AML-193 (cell line): ENCODE results near the gene SVIL.
"Not testable (repeated sequence)": the region's sequence is repeated elsewhere in the genome, so short reads cannot be mapped to it uniquely, and the experiment has no call there.

ENCODE experiments used
- DNase-seq, 2 experiments: peaks; one replicate each; lab custom pipeline; 2025; lab: John Stamatoyannopoulos, UW

Gene SVIL

GRCh38 chr10:29455095-29455494, 179.7 kb downstream of the SVIL start:
- DNase-seq, result no peak

DNA sequence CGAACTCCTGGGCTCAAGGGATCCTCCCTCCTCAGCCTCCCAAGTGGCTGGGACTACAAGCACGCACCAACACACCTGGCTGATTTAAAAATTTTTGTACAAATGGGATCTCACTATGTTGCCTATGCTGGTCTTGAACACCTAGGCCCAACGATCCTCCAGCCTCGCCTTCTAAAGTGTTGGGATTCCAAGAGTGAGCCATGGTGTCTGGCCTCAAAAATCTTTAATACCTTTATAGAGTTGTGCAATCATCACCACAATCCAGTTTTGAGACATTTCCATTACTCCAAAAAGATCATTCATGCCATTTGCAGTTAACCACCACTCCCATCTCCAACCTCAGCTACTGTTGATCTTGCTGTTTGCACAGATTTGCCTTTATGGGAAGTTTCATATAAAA, 180.5 kb downstream of the SVIL start:
- DNase-seq, result no peak

DNA sequence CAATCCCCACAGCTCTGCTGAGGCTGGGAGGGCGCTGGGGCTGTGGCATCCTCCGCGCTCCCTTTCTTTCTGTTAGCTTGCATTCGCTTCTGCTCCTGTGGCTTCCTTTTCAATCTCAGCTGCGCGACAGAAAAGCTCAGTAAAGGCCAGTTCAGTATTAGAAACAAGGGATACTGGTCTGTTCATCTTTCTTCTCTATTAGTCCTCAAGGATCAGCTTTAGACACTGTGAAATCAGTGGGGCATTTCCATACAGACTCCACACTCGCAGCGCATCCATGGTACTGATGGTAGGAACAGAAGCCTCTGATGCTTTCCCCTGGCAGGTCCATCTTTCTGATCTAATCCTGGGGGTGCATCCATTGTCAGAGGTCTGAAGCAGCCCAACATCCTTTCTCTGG, 182.2 kb downstream of the SVIL start:
- no peak for DNase-seq

DNA sequence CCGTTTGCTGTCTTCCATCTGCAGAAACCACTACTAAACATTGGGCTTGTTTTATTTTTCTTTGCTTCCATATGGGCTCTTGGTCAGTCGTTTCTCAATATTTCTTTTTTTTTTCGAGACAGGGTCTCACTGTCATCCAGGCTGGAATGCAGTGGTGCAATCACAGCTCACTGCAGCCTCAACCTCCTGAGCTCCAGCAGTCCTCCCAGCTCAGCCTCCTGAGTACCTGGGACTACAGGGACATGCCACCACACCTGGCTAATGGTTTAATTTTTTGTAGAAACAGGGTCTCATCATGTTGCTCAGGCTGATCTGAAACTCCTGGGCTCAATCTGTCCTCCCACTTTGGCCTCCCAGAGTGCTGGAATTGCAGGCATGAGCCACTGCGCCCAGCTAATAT, 182.8 kb downstream of the SVIL start:
- no peak for DNase-seq

DNA sequence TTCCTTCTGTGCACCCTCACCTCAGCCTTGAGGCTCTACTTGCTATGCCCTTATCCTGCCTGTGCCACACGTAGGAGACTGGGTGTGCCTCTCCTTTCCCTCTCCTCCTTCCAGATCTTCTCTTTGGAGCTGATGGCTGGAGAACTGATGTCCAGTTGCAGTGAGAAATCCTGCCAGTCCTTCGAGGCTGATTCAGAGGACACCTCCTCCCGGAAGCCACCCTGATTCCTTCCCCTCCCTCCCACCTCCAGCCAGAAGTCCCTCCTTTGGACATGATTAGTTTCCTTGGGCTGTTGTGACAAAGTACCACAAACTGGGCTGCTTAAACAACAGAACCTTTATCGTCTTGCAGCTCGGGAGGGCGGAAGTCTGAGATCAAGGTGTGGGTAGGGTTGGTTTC, 184.4 kb downstream of the SVIL start:
- no peak for DNase-seq

GRCh38 chr10:29448756-29449592, 185.8 kb downstream of the SVIL start:
- DNase-seq, result peak; percentile 27 to 36

DNA sequence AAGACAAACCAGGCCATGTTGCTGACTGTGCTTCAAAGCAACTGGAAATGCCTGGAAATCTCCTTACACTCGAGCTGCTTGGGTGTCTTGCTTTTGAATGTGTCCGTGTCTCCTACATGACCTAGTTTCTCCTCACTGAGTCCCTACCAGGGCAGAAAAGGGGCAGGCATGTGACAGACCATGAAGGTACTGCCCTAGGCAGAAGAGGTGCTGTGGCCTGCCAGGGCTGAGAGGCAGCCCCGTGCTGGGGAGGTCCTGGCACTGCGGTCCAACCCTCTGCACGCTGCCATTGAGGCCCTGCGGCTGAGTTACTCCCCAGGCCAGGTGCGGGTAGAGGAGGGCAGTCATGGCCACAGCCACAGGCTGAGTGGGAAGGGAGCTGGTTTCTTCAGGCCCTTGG, 186.6 kb downstream of the SVIL start:
- DNase-seq, result no peak

DNA sequence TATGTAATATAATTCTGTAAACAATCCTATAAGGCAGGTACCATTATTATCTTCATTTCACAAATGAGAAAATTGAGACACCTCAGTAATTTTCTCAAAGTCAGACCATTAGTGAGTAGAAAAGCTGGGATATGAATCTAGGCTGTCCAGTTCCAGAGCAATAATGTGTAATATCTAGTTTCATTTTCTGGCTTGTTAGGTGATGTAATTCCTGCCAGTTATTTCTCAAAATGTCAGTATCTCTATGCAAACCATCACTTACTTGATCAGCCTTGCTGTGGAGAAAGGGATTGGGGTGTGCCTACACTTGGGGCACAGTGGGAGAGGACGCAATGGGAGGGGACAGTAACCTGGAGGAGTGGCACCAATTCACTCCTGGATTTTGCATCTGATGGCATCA, 188.4 kb downstream of the SVIL start:
- peak; percentile 7 to 10 for DNase-seq

GRCh38 chr10:29443745-29444523, 190.8 kb downstream of the SVIL start:
- no peak for DNase-seq

GRCh38 chr10:29440981-29441380, 193.8 kb downstream of the SVIL start:
- DNase-seq, result no peak

GRCh38 chr10:29439005-29439404, 195.8 kb downstream of the SVIL start:
- DNase-seq, result not testable (repeated sequence)

DNA sequence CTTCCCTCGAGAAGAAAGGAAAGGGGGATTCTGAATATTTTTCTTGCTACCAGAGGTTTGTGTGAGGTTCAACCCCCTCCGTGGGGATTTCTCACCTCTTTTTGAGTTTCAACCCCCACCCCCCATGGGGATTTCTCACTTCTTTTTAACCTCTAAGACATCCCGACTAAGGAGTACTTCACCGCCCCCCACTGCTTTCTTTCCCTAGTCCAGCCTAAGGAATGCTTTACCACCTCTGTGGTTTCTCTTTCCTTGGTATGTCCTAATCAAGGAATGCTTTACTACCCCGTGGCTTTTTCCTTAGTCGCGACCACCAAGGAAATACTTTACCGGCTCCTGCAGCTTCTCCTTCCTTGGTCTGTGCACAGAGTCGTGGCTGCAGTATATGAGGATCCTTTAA, 196.5 kb downstream of the SVIL start:
- DNase-seq, result no peak

- no peak for DNase-seq
Measured at GRCh38 chr10:29437871-29438270, 196.9 kb downstream of the SVIL start.

DNA sequence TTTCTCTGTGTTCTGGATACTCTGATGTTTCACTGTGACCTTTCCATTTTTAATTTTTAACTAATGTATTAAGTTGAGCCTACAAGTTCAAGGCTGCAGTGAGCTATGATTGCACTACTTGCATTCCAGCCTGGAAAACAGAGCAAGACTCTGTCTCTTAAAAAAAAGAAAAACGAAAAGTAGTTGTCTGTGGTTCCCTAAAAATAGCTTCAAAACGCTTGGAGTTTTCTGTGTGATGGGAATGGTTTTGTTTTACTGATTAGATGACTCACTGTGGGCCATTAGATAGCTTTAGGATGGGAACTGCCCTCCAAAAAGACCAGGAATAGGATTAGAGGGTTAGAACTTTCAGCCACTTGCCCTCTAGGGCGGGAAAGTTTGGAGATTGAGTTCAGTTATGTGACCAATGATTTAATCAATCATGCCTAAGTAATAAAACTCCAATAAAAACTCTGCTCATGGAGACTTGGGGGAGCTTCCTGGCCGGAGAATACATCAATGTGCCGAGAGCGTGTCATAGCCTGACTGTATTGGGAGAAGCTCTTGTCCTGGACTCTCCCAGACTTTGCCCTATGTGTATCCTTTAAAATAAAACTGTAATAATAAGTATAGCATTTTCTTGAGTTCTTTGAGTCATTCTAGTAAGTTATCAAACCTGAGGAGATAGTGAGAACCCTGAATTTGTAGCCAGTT, 198.8 kb downstream of the SVIL start:
- no peak for DNase-seq

GRCh38 chr10:29434111-29434510, 200.7 kb downstream of the SVIL start:
- no peak for DNase-seq

- no peak for DNase-seq
Measured at GRCh38 chr10:29431711-29432110, 203.1 kb downstream of the SVIL start.

GRCh38 chr10:29430101-29430500, 204.7 kb downstream of the SVIL start:
- DNase-seq, result no peak

GRCh38 chr10:29428486-29428885, 206.3 kb downstream of the SVIL start:
- no peak for DNase-seq

GRCh38 chr10:29427667-29428066, 207.1 kb downstream of the SVIL start:
- DNase-seq, result no peak

GRCh38 chr10:29426420-29426819, 208.4 kb downstream of the SVIL start:
- no peak for DNase-seq

GRCh38 chr10:29424017-29424416, 210.8 kb downstream of the SVIL start:
- DNase-seq, result no peak

DNA sequence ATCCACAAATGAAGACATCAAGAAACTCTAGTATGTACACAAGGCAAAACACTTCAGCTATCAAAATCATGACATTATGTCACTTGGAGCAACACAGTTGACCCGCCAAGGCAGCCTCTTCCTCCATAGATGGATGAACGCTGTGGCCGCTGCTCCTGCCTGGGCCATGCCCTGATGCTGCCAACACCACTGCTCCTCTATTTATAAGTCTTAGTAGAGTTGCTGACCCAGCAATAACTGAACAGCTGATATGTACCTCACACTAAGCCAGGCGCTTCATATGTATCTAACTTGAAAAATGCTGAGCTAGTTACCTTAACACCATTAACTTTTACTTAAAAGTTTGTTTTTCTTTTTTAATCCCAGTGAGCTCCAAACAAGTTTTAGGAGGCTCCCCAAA, 214.0 kb downstream of the SVIL start:
- no peak for DNase-seq

GRCh38 chr10:29417324-29417723, 217.4 kb downstream of the SVIL start:
- DNase-seq, result no peak
